ENCODE data around the gene ATP2B2. TPM values are rescaled to one million over a fixed set of nuclear protein-coding genes. Genes with fewer than 3 reads are reported as not detected.

The ATP2B2 gene
- total RNA-seq, 1 donor from 2014 or later: 3.7 TPM

DNA sequence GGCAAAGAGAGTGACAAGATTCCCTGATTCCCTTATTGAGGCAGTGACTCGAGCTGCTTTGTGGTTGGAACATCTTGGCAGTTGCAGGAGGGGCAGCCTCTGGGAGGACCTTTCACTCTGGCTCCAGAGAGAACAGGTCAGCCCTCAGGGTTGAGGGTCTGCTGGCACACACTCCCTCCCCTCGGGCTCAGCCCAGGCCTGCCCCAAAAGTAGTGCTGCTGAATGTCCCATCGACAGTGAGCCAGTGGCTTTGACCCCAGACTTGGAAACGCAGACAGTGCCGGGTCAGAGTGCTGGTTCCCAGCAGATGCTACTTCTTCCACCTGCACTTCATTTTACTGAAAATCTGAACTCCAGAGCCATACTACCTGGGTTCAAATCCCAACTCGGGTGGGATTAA, 25.6 kb upstream of the ATP2B2 start:
- H3K9ac ChIP-seq (ENCODE audit: low read depth in 1 of 3, low read length in 3 of 3): no peak overlapping the region
- no peaks in the 10 kb centered on the region for H3K27me3 ChIP-seq (ENCODE audit: control insufficient read depth in 3 of 3, insufficient read depth in 3 of 3, low read length in 3 of 3)
- no peak overlapping the region for H3K27ac ChIP-seq (ENCODE audit: low read depth, low read length)
- H3K9me3 ChIP-seq (ENCODE audit: control insufficient read depth in 3 of 3, low read length in 3 of 3): no peaks in the 10 kb centered on the region
- no peaks in the 10 kb centered on the region for H3K36me3 ChIP-seq (ENCODE audit: control insufficient read depth in 3 of 3, insufficient read depth in 3 of 3, low read length in 3 of 3)
- no peak overlapping the region for H3K4me3 ChIP-seq (ENCODE audit: low read length in 3 of 3)
- H3K4me1 ChIP-seq (ENCODE audit: control insufficient read depth in 3 of 3, insufficient read depth in 3 of 3, low read length in 3 of 3): no peaks in the 10 kb centered on the region

DNA sequence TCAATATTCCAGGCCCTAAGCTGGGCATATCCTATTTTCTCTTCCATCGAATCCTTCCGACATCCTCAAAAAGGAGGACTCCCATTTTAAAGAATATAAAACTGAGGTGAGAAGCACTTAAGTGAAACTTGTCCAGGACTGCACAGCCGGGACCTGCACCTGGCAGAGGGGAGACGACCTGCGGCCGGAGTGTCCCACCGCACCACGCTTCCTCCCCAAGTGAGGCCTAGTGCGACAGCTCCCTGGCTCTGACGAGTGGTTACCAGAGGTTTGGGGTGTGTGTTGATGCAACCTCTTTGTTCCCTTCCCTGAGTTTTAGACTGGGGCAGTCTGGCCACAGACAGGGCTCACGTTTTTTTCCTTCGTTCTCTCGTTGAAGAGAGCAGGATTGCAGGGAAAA, 24.9 kb upstream of the ATP2B2 start:
- no peak overlapping the region for H3K9ac ChIP-seq (ENCODE audit: low read depth in 1 of 3, low read length in 3 of 3)
- no peaks in the 10 kb centered on the region for H3K4me1 ChIP-seq (ENCODE audit: control insufficient read depth in 3 of 3, insufficient read depth in 3 of 3, low read length in 3 of 3)
- no peaks in the 10 kb centered on the region for H3K9me3 ChIP-seq (ENCODE audit: control insufficient read depth in 3 of 3, low read length in 3 of 3)
- no peaks in the 10 kb centered on the region for H3K36me3 ChIP-seq (ENCODE audit: control insufficient read depth in 3 of 3, insufficient read depth in 3 of 3, low read length in 3 of 3)
- H3K27ac ChIP-seq (ENCODE audit: low read depth, low read length): no peak overlapping the region
- no peak overlapping the region for H3K4me3 ChIP-seq (ENCODE audit: low read length in 3 of 3)
- no peaks in the 10 kb centered on the region for H3K27me3 ChIP-seq (ENCODE audit: control insufficient read depth in 3 of 3, insufficient read depth in 3 of 3, low read length in 3 of 3)

- peaks cover 0 to 1% (median 0%) of the 10 kb centered on the region in 3 donors for H3K27me3 ChIP-seq (ENCODE audit: control insufficient read depth in 3 of 3, insufficient read depth in 3 of 3, low read length in 3 of 3)
- no peak overlapping the region for H3K27ac ChIP-seq (ENCODE audit: low read depth, low read length)
- H3K9me3 ChIP-seq (ENCODE audit: control insufficient read depth in 3 of 3, low read length in 3 of 3): no peaks in the 10 kb centered on the region
- H3K4me1 ChIP-seq (ENCODE audit: control insufficient read depth in 3 of 3, insufficient read depth in 3 of 3, low read length in 3 of 3): no peaks in the 10 kb centered on the region
- no peak overlapping the region for H3K9ac ChIP-seq (ENCODE audit: low read depth in 1 of 3, low read length in 3 of 3)
- H3K36me3 ChIP-seq (ENCODE audit: control insufficient read depth in 3 of 3, insufficient read depth in 3 of 3, low read length in 3 of 3): no peaks in the 10 kb centered on the region
- no peak overlapping the region for H3K4me3 ChIP-seq (ENCODE audit: low read length in 3 of 3)
Measured at GRCh38 chr3:10529809-10530208, 24.4 kb upstream of the ATP2B2 start.

GRCh38 chr3:10528046-10528445, 22.7 kb upstream of the ATP2B2 start:
- no peaks in the 10 kb centered on the region for H3K36me3 ChIP-seq (ENCODE audit: control insufficient read depth in 3 of 3, insufficient read depth in 3 of 3, low read length in 3 of 3)
- H3K4me1 ChIP-seq (ENCODE audit: control insufficient read depth in 3 of 3, insufficient read depth in 3 of 3, low read length in 3 of 3): no peaks in the 10 kb centered on the region
- no peaks in the 10 kb centered on the region for H3K9me3 ChIP-seq (ENCODE audit: control insufficient read depth in 3 of 3, low read length in 3 of 3)

GRCh38 chr3:10527295-10528001, 22.1 kb upstream of the ATP2B2 start:
- no peaks in the 10 kb centered on the region for H3K9me3 ChIP-seq (ENCODE audit: control insufficient read depth in 3 of 3, low read length in 3 of 3)
- H3K9ac ChIP-seq (ENCODE audit: low read depth in 1 of 3, low read length in 3 of 3): no peak overlapping the region
- no peak overlapping the region for H3K4me3 ChIP-seq (ENCODE audit: low read length in 3 of 3)
- no peaks in the 10 kb centered on the region for H3K36me3 ChIP-seq (ENCODE audit: control insufficient read depth in 3 of 3, insufficient read depth in 3 of 3, low read length in 3 of 3)
- H3K27me3 ChIP-seq (ENCODE audit: control insufficient read depth in 3 of 3, insufficient read depth in 3 of 3, low read length in 3 of 3): peaks cover 0 to 4% (median 0%) of the 10 kb centered on the region in 3 donors
- H3K4me1 ChIP-seq (ENCODE audit: control insufficient read depth in 3 of 3, insufficient read depth in 3 of 3, low read length in 3 of 3): no peaks in the 10 kb centered on the region
- no peak overlapping the region for H3K27ac ChIP-seq (ENCODE audit: low read depth, low read length)

More at GRCh38 chr3:10528046-10528445, 22.7 kb upstream of the ATP2B2 start:
- H3K27me3 ChIP-seq (ENCODE audit: control insufficient read depth in 3 of 3, insufficient read depth in 3 of 3, low read length in 3 of 3): peaks cover 0 to 4% (median 0%) of the 10 kb centered on the region in 3 donors
- H3K9ac ChIP-seq (ENCODE audit: low read depth in 1 of 3, low read length in 3 of 3): no peak overlapping the region
- no peak overlapping the region for H3K4me3 ChIP-seq (ENCODE audit: low read length in 3 of 3)
- H3K27ac ChIP-seq (ENCODE audit: low read depth, low read length): no peak overlapping the region

DNA sequence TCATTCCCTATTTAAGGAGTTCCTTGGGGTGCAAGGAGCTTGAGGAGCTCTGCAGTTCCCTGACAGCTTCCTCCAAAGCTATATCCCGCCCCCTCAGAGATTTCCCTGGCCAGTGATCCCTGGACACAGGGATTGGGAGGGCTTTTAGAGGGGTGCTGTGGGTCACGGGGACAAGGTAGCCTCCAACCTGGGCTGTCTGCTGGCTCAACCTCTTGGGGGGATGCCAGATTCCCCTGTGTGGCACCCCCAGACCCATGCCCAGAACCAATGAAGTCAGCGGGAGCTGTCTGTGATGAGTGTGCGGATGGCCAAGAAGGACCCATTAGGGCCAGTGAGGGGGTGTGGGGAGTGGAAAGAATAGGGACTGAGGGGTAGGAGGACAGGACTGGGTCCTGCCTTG, 21.0 kb upstream of the ATP2B2 start:
- Histone ChIP-seq H3K4me3 (ENCODE audit: low read length in 3 of 3) (no peak overlapping the region), H3K27ac (ENCODE audit: low read depth, low read length) (no peak overlapping the region), H3K4me1 (ENCODE audit: control insufficient read depth in 3 of 3, insufficient read depth in 3 of 3, low read length in 3 of 3) (no peaks in the 10 kb centered on the region), H3K9ac (ENCODE audit: low read depth in 1 of 3, low read length in 3 of 3) (no peak overlapping the region), H3K27me3 (ENCODE audit: control insufficient read depth in 3 of 3, insufficient read depth in 3 of 3, low read length in 3 of 3) (peaks cover 0 to 4% (median 3%) of the 10 kb centered on the region in 3 donors), H3K36me3 (ENCODE audit: control insufficient read depth in 3 of 3, insufficient read depth in 3 of 3, low read length in 3 of 3) (no peaks in the 10 kb centered on the region), H3K9me3 (ENCODE audit: control insufficient read depth in 3 of 3, low read length in 3 of 3) (no peaks in the 10 kb centered on the region)

DNA sequence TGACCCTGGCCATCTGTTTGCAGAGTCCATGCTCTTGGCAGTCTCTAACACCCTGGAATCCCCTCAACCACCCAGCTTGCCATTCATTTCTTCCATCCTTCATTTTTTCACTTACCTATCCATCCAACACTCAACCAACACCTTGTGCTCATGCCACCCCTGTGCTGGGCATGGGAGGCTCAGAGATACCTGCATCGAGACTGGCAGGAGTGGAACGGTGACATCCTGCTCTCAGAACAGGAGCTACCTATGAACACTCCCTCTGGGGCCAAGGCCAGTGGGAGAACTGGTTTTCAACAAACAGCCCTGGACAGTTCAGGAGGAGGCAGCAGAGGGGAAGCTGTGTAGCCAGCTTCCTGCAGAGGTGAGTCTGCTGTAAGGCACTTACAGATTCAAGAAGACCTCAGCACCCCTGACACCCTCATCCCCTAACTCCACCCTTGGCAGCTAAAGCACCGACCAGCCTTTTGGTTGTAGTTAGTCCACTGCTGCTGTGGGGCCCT, 19.5 kb upstream of the ATP2B2 start:
- Histone ChIP-seq H3K9ac (ENCODE audit: low read depth in 1 of 3, low read length in 3 of 3) (no peak overlapping the region), H3K9me3 (ENCODE audit: control insufficient read depth in 3 of 3, low read length in 3 of 3) (no peaks in the 10 kb centered on the region), H3K36me3 (ENCODE audit: control insufficient read depth in 3 of 3, insufficient read depth in 3 of 3, low read length in 3 of 3) (no peaks in the 10 kb centered on the region), H3K27me3 (ENCODE audit: control insufficient read depth in 3 of 3, insufficient read depth in 3 of 3, low read length in 3 of 3) (peaks cover 0 to 4% (median 3%) of the 10 kb centered on the region in 3 donors), H3K27ac (ENCODE audit: low read depth, low read length) (no peak overlapping the region), H3K4me3 (ENCODE audit: low read length in 3 of 3) (no peak overlapping the region), H3K4me1 (ENCODE audit: control insufficient read depth in 3 of 3, insufficient read depth in 3 of 3, low read length in 3 of 3) (no peaks in the 10 kb centered on the region)

GRCh38 chr3:10524270-10524669, 18.9 kb upstream of the ATP2B2 start:
- Histone ChIP-seq H3K4me3 (ENCODE audit: low read length in 3 of 3) (no peak overlapping the region), H3K9me3 (ENCODE audit: control insufficient read depth in 3 of 3, low read length in 3 of 3) (no peaks in the 10 kb centered on the region), H3K4me1 (ENCODE audit: control insufficient read depth in 3 of 3, insufficient read depth in 3 of 3, low read length in 3 of 3) (peaks cover 1 to 5% (median 3%) of the 10 kb centered on the region in 3 donors), H3K27me3 (ENCODE audit: control insufficient read depth in 3 of 3, insufficient read depth in 3 of 3, low read length in 3 of 3) (peaks cover 0 to 4% (median 3%) of the 10 kb centered on the region in 3 donors), H3K36me3 (ENCODE audit: control insufficient read depth in 3 of 3, insufficient read depth in 3 of 3, low read length in 3 of 3) (no peaks in the 10 kb centered on the region), H3K27ac (ENCODE audit: low read depth, low read length) (no peak overlapping the region), H3K9ac (ENCODE audit: low read depth in 1 of 3, low read length in 3 of 3) (no peak overlapping the region)

GRCh38 chr3:10523561-10523960, 18.2 kb upstream of the ATP2B2 start:
- no peak overlapping the region for H3K4me3 ChIP-seq (ENCODE audit: low read length in 3 of 3)
- H3K27me3 ChIP-seq (ENCODE audit: control insufficient read depth in 3 of 3, insufficient read depth in 3 of 3, low read length in 3 of 3): peaks cover 0 to 4% (median 3%) of the 10 kb centered on the region in 3 donors

DNA sequence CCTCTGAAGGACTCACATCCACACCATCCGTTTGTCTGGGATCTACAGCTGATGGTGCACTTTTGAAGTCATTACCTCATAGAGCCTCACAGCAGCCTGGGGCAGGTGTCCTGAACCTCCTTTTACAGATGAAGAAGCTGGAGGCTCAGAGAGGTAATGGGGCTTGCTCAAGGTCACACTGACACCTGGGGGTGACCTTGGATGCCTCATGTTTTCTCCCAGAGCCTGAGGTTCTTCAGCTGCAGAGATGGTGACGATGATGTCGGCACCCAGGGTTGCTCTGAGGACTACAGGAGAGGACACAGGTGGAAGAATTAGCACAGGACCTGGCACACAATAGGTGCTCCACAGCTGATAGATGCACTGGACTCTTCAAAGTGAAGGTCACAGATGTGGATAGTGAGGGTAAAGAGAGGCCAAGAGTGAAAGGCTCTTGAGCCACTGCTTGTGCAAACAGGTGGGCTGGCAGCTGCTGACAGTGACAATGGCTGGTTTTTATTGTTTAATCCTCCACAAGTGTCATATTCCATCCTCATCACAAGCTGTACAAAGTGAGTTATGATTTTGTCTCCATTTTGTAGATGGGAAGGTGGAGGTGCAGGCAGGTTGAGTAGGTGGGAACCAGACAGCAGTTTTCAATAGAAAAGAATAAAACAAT, 17.4 kb upstream of the ATP2B2 start:
- H3K9me3 ChIP-seq (ENCODE audit: control insufficient read depth in 3 of 3, low read length in 3 of 3): no peaks in the 10 kb centered on the region
- H3K36me3 ChIP-seq (ENCODE audit: control insufficient read depth in 3 of 3, insufficient read depth in 3 of 3, low read length in 3 of 3): no peaks in the 10 kb centered on the region
- no peak overlapping the region for H3K9ac ChIP-seq (ENCODE audit: low read depth in 1 of 3, low read length in 3 of 3)
- peaks cover 9 to 20% (median 18%) of the 10 kb centered on the region in 3 donors for H3K4me1 ChIP-seq (ENCODE audit: control insufficient read depth in 3 of 3, insufficient read depth in 3 of 3, low read length in 3 of 3)
- H3K27ac ChIP-seq (ENCODE audit: low read depth, low read length): no peak overlapping the region
- H3K4me3 ChIP-seq (ENCODE audit: low read length in 3 of 3): no peak overlapping the region
- peaks cover 0 to 4% (median 3%) of the 10 kb centered on the region in 3 donors for H3K27me3 ChIP-seq (ENCODE audit: control insufficient read depth in 3 of 3, insufficient read depth in 3 of 3, low read length in 3 of 3)

More at GRCh38 chr3:10523561-10523960, 18.2 kb upstream of the ATP2B2 start:
- H3K9me3 ChIP-seq (ENCODE audit: control insufficient read depth in 3 of 3, low read length in 3 of 3): no peaks in the 10 kb centered on the region
- H3K9ac ChIP-seq (ENCODE audit: low read depth in 1 of 3, low read length in 3 of 3): no peak overlapping the region
- H3K4me1 ChIP-seq (ENCODE audit: control insufficient read depth in 3 of 3, insufficient read depth in 3 of 3, low read length in 3 of 3): peaks cover 8 to 12% (median 10%) of the 10 kb centered on the region in 3 donors
- H3K36me3 ChIP-seq (ENCODE audit: control insufficient read depth in 3 of 3, insufficient read depth in 3 of 3, low read length in 3 of 3): no peaks in the 10 kb centered on the region
- no peak overlapping the region for H3K27ac ChIP-seq (ENCODE audit: low read depth, low read length)
